ENCODE results near the gene CHMP4B.

DNA sequence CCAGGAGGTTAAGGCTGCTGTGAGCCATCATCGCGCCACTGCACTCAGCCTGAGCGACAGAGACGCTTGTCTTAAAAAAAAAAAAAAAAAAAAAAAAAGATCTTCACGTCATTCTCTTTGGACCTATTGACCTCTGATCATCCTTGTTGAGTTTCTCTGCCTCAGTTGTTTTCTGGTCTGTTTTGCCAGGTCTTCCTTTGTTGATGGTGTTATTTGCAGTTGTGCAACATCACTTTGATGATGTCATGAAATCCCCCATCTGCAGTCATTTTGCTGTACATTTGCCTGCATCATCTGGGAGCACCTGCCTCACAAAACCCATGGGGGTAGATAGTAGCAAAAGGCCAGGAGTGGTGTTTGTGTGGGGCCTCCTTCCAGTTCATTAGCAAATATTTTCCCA is 39.2 kb upstream of the CHMP4B start:
- TF ChIP-seq, protein P1, sequence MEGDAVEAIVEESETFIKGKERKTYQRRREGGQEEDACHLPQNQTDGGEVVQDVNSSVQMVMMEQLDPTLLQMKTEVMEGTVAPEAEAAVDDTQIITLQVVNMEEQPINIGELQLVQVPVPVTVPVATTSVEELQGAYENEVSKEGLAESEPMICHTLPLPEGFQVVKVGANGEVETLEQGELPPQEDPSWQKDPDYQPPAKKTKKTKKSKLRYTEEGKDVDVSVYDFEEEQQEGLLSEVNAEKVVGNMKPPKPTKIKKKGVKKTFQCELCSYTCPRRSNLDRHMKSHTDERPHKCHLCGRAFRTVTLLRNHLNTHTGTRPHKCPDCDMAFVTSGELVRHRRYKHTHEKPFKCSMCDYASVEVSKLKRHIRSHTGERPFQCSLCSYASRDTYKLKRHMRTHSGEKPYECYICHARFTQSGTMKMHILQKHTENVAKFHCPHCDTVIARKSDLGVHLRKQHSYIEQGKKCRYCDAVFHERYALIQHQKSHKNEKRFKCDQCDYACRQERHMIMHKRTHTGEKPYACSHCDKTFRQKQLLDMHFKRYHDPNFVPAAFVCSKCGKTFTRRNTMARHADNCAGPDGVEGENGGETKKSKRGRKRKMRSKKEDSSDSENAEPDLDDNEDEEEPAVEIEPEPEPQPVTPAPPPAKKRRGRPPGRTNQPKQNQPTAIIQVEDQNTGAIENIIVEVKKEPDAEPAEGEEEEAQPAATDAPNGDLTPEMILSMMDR (IDR thresholded peaks at IDR 0.05): no peak
- TF ChIP-seq POLR2AphosphoS5 (IDR thresholded peaks at IDR 0.05; ENCODE audit: low read depth, low read length): no peak
- TF ChIP-seq, protein P2, sequence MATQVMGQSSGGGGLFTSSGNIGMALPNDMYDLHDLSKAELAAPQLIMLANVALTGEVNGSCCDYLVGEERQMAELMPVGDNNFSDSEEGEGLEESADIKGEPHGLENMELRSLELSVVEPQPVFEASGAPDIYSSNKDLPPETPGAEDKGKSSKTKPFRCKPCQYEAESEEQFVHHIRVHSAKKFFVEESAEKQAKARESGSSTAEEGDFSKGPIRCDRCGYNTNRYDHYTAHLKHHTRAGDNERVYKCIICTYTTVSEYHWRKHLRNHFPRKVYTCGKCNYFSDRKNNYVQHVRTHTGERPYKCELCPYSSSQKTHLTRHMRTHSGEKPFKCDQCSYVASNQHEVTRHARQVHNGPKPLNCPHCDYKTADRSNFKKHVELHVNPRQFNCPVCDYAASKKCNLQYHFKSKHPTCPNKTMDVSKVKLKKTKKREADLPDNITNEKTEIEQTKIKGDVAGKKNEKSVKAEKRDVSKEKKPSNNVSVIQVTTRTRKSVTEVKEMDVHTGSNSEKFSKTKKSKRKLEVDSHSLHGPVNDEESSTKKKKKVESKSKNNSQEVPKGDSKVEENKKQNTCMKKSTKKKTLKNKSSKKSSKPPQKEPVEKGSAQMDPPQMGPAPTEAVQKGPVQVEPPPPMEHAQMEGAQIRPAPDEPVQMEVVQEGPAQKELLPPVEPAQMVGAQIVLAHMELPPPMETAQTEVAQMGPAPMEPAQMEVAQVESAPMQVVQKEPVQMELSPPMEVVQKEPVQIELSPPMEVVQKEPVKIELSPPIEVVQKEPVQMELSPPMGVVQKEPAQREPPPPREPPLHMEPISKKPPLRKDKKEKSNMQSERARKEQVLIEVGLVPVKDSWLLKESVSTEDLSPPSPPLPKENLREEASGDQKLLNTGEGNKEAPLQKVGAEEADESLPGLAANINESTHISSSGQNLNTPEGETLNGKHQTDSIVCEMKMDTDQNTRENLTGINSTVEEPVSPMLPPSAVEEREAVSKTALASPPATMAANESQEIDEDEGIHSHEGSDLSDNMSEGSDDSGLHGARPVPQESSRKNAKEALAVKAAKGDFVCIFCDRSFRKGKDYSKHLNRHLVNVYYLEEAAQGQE (IDR thresholded peaks at IDR 0.05; ENCODE audit: insufficient read depth in 1 of 2, low read depth in 2 of 2, low read length in 1 of 2): no peak
- no peak for TF ChIP-seq SIN3A (IDR thresholded peaks at IDR 0.05; ENCODE audit: borderline replicate concordance, insufficient read depth, low read depth, low read length)
